GM19238 (cell line): ENCODE measurements around the gene DNAAF3.
A peak's percentile ranks its signal among the peaks of the same experiment; 100 is the strongest.
"Not testable (repeated sequence)": the region's sequence is repeated elsewhere in the genome, so short reads cannot be mapped to it uniquely, and the experiment has no call there.

Source experiments
- DNase-seq: peaks from one replicate; pipeline ENCODE4 v3.0.0; 2011; ENCODE audit warnings: low spot score; ENCODE audit not compliant: insufficient read length

The DNAAF3 gene

DNA sequence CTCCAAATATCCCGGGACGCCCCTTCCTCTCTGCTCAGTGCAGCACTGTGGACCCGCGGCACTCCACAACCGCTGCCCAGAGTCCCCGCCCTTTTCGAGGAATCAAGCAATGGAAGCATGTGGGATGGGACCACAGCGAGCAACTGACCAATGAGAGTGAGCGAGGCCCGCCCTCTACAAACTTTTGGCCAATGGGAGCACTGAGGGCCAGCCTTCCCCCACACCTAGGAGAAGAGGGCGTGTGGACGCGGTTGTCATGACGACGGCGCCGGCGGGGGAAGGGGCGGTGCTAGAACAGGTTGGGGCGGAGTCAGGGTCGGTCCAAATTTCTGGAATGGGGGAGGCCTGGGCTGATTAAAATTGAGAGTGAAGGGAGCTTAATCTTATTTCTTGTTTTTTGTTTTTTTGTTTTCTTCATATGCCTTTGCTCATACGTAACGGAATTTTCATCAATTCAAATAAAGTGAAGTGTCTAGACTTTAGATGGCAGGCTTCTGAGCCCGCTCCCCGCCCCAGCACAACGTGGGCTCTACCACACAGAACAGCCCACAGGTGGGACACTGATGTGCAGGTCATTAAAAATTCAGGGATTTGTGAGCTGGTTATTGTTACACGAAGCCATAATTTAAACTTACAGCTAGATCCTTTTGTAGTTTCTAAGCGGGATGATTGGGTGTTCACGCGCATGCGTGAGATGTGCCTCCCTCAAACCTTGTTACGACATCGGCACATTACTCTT lies at the start of gene DNAAF3:
Gene DNAAF3 (minus strand): TSS at position 84 of the 739 bp plus-strand sequence. CDS start 200 bp downstream, outside the sequence.
- DNase-seq: peak; percentile 94

DNA sequence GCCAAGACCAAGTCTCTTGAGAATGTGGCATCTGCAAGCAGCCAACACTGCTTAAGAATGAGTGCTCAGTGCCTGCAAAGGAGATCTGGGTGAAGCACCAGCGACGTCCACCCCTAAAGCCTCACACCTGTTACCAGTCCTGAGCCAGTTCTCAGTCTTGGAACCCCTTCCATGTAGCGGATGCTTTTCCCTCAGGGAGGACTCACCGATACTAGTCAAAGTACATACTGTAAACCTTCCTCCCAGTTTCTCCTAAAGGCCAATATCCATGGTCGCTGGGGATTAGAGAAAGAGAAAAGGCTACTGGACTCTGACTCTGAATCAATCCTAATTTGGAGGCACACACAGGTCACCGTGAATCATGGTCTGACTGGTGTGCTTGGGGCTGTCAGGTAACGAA lies 47.1 kb upstream of the DNAAF3 start:
- no peak for DNase-seq

DNA sequence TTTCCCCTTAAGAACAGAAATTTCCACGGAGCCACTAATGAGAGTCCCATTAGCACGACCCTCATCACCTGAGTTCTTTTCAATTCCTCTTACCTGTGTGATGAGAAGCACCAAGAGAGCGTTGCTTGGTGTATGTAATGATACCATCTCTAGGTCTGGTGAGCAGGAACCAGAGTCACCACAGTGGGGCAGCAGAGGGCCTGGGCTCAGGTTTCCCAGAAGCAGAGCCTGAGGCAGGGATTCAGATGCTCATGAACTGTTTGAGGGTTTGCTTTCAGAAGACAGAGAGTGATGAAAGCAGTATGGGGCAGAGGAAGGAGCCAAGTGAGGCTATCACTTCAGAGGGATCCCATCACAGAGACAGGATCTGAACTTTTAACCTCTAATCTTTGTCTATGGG lies 46.0 kb upstream of the DNAAF3 start:
- DNase-seq: no peak

DNA sequence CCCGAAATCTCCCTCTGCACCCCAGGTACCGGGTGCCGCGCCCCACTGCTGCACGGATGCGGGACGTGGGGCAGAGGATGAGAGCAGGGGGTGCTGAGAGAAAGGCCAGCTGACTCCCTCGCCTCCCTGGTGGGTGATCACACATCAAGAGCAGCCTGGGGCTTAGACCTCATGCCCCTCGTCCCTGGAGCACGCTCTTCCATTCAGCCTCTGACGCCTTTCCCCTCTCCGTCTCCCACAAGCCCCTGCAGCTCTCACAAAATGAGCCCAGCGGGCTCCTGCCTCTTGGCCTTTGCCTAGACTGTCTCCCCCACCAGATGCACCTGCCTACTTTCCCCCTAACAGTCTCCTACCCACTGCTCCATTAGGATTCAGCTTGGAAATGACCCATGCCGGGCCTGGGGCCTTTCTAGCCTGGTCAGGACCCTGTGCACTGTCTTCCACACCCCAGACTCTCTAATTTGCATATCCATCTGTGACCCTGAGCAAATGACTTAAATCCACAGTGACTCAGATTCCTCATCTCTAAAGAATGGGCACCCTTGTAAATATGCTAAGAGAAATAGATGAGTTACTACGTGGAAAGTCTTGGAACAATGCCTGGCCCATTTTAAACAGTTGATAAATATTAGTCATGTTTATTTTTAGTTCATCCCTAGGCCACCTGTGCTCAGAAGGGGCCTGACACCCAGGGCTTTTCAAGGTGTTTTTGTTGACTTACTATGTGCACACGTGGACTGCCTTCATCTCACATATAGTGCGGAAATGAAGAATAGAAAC lies 43.5 kb upstream of the DNAAF3 start:
- no peak for DNase-seq

DNA sequence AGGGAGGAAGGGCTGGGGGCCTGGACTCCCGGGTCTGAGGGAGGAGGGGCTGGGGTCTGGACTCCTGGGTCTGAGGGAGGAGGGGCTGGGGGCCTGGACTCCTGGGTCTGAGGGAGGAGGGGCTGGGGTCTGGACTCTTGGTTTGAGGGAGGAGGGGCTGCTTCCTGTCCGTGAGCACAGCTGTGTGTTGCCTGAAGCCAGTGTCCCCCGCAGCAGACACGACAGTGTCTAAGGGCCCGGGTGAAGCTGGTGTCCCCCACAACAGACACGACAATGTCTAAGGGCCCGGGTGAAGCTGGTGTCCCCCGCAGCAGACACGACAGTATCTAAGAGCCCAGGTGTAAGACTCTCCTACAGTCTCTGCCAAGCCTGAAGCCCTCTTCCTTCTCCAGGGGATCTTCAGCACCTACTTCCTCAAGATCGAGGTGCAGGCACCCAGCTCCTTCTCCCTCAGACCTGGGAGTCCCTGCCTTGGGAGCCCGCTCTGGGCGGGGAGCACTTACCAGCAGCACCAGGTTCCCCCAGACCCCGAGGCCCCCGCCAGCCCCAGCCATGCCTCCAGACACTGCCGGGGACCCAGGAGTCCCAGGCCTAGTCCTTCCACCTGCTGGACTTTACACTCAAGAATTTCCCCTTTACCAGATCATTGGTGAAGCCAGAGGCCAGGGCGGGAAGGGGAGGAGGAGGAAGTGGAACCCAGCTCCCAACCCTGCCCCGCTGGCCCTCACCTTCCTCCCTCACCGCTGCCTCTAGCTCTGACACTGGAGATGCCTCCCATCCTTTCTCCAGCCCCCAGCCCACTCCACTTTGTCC lies 42.7 kb upstream of the DNAAF3 start, which contains the start of gene PTPRH:
Gene PTPRH (minus strand): TSS at position 622 of the 813 bp plus-strand sequence. CDS start 68 bp downstream, at position 554.
- DNase-seq: no peak

DNA sequence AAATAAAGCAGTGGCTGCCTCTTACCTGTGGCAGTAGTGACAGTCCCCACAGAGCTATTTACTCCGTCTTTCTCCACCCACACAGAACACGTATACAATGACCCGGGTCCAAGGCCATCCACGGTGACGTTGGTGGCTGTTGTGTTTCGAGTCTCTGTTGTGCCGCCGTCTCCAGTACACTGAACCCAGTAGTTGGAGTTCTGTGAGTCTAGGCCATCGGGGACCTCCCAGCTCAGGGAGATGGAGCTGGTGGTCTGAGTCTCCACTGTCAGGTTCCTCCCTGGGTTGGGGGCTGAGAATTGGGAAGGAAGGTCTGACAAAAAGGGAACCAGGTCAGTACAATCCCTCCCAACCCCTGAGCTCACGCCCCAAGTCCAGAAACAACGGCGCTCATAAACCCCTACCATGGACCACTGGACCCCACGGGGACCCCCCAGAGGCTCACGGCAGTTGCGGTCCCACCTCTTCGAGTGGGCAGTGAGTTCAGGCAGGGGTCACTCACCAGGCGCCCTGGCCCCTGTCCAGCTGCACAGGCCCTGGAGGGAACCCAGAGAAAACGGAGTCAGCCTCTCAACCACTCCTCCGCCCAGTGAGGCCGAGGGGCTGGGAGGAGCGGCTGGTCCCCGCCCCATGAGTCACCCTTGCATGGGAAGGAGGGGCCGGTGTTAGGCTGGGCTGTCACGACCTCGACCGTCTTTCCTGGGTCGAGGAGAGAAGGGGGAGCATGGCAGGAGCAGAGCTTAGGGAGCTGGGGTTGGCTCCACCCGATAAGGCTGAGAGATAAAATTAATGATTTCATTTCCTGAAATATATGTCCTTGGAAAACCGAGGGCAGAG lies 40.5 kb upstream of the DNAAF3 start:
- no peak for DNase-seq

DNA sequence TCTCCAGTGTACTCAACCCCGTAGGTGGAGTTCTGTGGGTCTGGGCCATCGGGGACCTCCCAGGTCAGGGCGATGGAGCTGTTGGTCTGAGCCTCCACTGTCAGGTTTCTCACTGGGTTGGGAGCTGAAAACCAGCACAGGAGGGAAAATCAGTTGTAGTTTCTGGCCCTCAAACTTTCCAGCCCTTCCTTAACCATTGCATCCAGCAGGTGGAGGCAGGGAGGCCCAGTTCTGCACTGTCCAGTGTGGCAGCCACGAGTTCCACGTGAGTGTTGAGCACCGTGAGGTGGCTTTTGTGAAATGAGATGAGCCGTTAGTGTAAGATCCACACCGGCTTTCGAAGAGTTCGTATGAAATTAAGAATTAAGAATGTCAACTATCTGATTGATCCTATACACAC lies 35.8 kb upstream of the DNAAF3 start:
- DNase-seq: not testable (repeated sequence)

DNA sequence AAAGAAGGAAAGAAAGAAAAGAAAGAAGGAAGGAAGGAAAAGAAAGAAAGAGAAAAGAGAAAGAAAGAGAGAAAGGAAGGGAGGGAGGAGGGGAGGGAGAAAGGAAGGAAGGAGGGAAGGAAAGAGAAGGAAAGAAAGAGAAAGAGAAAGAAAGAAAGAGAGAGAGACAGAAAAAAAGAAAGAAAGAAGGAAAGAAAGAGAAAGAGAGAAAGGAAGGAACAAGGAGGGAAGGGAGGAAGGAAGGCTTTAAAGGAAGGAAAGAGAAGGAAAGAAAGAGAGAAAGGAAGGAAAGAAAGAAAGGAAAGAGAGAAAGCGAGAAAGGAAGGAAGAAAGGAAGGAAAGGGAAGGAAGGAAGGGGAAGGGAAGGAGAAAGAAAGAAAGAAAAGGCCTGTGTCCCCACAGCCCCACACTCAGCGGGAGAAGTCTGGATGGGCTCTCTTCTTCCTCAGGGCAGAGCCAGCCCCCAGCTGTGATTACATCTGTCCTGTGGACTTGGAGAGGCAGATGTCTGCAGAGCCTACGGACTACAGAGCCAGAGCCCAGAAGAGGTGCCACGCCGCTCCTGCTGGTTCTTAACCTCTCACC lies 33.3 kb upstream of the DNAAF3 start:
- no peak for DNase-seq

DNA sequence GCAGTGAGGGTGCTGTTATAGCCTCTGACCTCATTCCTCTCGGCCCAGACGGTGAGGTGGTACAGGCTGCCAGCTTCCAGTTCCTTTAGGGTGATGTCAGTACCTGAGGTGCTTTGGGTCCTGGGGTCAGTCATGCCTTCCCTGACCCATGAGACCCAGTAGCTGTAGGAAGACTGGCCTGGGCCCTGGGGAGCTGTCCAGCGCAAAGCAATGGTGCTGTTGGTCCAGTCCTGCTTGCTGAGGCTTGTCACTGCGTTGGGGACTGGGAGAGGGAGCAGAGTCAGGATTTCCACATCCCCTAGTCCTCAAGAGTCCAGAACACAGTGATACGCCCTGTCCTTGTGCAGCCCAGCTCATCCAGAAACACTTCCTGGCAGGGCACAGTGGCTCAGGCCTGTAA lies 32.2 kb upstream of the DNAAF3 start:
- DNase-seq: no peak

DNA sequence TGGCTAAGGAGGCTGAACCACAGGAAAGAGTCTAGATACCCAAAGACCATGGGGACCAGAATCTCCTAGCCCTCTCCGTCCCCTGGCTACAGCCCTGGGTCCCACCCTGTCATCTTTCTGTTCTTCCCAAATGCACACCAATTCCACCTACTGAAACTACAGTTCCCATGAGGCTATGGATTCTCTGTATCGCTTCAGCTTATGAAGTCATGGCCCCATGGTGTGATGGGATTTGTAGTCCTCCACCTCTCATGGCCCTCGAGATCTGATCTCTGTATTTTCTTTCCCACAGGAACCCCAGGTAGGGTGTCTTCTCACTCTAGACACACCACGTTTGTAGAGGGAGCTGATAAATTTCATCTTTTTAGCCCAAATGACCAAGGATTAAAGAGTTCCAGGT lies 31.1 kb upstream of the DNAAF3 start:
- DNase-seq: no peak

DNA sequence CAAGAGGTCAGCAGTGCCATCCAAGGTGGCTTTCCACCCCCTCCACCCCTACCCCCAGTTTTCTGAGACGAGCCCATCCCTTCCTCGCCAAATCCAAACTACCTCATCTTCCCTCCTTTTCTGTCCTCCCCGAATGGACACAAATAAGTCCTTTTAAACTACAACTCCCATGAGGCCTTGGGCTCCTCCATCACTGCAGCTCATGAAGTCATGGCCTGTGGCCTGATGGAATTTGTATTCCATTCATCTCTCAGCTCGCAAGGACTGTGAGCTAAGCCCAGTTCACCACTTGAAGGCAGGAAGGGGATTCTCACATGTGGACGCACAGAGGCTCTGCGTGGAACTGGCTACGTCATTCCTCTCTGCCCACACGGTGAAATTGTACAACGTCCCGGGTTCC lies 30.4 kb upstream of the DNAAF3 start:
- DNase-seq: no peak

DNA sequence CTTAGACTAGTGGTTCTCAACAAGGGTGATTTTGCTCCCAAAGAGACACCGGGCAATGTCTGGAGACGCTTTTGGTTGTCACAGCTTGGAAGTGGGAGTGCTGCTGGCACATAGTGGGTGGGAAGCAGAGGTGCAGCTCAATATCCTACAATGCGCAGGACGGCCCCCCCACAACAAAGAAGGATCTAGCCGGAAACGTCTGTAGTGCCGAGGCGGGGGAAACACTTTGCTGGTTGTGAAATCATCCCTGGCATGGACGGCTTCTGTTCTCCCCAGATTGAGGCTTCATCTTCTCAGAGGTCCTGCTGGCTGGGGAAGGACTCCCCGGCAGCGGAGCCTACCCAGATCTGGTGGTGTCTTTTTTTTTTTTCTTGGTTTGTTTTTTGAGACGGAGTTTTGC lies 27.1 kb upstream of the DNAAF3 start:
- DNase-seq: no peak

DNA sequence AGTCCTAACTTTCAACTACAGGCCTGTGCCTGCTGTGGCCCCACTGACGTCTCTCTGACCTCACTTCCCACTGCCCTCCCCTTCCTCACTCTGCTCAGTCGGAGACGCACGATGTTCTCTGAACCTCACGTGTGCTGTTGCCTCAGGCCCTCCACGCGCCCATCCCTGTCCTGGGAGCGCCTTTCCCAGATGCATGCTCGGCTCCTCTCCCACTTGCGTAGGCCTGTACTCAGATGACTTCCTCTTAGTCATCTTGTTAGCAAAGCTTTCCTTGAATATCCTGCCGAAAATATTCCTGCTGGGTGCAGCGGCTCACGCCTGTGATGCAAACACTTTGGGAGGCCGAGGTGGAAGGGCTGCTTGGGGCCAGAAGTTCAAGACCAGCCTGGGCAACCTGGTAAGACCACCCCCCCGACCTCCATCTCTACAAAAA lies 23.0 kb upstream of the DNAAF3 start:
- DNase-seq: no peak

DNA sequence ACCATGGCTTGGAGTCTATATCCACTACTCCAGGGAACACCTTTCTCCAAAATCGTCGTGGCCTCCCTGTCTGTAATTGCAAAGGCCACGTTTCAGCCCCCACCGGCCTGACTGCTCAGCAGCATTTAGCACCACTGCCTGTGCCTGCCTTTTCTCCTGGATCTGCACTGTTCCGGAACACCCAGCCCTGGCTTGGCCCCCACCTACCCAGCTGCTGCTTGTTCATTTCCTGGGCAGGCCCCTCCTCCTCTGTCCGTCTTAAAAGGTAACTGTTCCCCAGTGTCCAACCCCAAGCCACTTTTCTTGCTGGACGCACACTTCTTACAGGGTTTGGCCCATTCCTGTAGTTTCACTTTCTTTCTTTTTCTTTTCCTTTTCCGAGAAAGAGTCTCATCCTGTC lies 22.2 kb upstream of the DNAAF3 start:
- no peak for DNase-seq

DNA sequence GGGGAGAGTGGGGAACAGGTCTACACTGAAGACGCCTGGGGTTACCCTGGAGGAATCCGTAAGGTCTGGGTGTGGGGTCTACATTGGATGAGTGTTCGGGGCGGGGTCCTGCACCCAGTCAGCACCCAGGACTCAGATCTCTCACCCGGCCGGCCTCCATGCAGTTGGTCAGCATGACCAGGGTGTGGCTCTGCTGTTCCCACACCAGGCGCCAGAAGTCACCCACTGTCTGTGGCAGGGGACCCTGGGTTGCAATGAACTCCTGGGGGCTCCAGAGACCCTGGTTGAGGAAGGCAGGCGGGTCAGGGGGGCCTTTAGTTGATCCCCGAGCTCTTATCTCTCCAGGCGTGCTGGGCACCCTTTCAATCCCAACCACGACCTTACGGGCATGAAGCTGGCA lies 19.7 kb upstream of the DNAAF3 start:
- no peak for DNase-seq

DNA sequence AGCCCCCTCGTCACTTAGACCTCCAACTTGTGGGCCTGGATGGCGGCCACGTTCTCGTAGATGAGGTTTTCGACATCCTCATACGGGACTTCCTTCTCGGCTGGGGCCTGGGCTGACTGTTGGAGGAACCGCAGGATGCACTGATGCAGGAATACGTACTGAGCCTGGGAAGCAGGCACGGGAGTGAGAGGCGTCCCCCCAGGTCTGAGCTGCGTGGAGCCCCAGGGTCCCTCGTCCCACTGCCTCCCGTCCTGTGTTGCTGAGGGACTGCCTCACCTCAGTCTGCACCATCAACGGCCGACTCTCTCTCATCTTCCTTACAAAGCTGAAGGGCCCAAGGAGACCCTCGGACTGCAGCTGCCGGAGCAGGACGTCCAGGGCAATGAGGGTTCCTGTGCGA lies 15.3 kb upstream of the DNAAF3 start:
- no peak for DNase-seq

DNA sequence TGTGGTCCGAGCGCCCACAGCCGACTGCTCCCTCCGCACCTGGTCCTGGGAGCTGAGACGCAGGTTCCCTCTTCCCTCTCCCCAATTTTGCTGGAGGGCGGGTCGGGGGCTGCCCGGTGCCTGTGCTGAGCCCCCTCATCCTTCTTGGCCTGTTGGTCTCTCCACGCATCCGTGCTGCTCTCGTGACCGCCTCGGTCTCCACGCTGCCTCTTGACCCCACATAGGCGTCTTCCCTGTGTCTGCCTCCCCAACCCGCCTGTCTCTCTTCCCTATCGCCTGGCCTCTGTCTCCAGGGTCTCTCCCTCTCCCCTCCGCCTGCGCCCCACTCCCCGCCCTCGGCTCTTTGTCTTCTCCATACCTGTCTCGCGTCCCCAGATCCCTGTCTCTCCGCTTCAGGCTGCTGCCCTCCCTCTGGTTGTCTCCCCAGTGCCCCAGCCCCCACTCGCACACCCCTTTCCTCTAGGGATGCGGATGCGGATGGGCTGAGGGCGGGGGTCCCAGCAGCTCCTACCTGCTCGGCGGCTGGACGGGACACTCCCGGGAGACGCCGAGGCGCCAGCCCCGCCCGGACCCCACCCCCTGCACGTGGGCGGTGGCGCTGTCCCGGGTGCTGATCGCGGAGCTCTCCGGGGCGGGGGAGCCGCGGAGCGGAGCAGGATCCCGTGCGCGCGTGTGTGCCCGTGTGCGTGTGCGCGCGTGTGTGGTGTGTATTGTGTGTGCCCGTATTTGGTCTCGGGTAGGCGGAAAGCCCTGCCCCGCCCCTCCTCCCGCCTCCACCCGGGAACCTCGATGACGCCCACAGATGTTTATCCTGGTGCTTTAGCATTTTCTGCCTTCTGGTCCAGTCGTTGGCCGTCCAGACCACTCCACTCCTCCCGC lies 13.4 kb upstream of the DNAAF3 start, which contains the start of gene SYT5:
Gene SYT5 (minus strand): TSS at position 684 of the 879 bp plus-strand sequence. CDS start 1,248 bp downstream, outside the sequence.
- DNase-seq: peak; percentile 57

DNA sequence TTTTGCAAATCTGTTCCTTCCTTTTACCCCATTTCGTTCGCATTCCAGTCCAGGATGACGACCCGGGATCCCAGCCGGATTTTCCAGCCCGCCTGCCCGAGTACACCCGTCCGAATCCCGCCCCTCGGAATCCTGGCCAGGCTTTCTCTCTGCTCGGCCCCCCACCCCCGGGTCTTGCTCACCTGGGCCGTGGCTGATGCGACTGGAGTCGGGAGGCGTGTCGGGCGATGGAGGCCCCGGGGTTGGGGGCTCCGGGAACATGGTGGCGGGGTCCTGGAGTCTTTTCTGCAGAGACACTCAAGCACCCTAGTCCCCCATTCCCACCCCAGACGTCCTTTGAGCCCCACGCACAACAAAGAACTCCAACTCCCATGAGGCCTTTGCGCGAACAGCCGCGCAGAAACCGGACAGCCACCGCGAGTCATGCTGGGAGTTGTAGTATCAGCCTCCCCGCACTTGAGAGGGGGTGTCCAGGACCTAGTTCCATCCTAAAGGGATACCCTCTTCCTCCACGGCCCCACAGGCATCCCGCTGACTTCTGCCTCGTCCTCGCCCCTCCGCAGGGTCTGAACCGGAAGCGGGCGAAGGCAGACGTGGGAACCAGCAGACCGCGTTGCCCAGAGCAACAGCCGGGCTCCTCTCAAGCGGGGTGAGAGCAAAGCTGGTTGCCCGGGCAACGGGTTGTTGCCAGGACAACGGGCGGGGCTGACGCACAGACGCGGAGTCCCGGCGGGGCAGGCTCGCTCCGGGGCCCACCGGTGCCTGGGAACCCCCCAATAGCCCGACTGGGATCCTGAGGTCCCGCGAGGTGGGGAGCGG lies 12.6 kb upstream of the DNAAF3 start:
- peak; percentile 97 for DNase-seq

DNA sequence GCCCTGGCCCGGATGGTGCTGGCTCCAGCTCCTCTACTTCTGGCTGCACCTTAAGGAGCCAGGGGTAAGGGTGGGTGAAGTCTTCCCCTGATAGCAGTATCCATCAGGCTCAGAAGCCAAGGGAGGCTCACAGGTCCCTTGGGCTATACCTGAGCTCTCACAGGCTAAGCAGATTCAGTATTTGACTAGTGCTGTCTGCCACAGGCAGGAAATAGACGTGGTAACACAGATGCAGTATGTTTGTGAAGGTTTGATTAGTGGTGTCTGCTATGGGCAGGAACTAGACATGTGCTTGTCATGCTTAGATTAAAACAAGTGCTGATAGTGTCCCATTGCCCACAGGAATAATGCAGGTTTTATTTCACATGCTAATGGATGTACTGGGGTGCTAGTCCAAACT lies 9.7 kb upstream of the DNAAF3 start:
- no peak for DNase-seq
